Hematopoietic multipotent progenitor cell treated with erythropoietin and hydrocortisone succinate and interleukin-3 and kit ligand, for 15 days (in vitro differentiated cells): ENCODE measurements around the gene GJC3.
"Not testable (repeated sequence)": the region's sequence is repeated elsewhere in the genome, so short reads cannot be mapped to it uniquely, and the experiment has no call there.

ENCODE experiments used
- DNase-seq: peaks from one replicate; pipeline ENCODE4 v3.0.0-alpha.2; 2015; ENCODE audit warnings: low spot score

Gene GJC3, protein sequence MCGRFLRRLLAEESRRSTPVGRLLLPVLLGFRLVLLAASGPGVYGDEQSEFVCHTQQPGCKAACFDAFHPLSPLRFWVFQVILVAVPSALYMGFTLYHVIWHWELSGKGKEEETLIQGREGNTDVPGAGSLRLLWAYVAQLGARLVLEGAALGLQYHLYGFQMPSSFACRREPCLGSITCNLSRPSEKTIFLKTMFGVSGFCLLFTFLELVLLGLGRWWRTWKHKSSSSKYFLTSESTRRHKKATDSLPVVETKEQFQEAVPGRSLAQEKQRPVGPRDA

GRCh38 chr7:99928994-99929729 is at the start of gene GJC3:
Gene GJC3, minus strand, starts transcription at chr7:99929620. Its CDS starts 0 bp downstream, at chr7:99929620.
- DNase-seq: no peak

DNA sequence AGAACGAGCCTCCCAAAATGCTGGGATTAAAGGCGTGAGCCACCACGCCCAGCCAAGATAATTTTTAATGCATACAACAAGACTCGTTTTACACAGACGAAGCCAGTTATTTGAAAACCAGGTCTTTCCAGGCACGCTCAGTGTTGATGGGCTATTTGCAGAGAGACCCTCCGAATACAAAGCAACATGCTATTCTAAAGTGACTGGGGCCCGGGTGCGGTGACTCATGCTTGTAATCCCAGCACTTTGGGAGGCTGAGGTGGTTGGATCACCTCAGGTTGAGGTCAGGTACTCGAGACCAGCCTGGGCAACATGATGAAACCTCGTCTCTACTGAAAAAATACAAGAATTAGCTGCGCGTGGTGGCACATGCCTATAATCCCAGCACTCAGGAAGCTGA is 47.2 kb upstream of the GJC3 start:
- no peak for DNase-seq

GRCh38 chr7:99975782-99976521 is 46.5 kb upstream of the GJC3 start, which contains the start of gene AZGP1:
Gene AZGP1, minus strand, starts transcription at chr7:99976031. Its CDS starts 11 bp downstream, at chr7:99976020.
- DNase-seq: no peak

- no peak for DNase-seq
Measured at GRCh38 chr7:99974681-99975080, 45.3 kb upstream of the GJC3 start.

DNA sequence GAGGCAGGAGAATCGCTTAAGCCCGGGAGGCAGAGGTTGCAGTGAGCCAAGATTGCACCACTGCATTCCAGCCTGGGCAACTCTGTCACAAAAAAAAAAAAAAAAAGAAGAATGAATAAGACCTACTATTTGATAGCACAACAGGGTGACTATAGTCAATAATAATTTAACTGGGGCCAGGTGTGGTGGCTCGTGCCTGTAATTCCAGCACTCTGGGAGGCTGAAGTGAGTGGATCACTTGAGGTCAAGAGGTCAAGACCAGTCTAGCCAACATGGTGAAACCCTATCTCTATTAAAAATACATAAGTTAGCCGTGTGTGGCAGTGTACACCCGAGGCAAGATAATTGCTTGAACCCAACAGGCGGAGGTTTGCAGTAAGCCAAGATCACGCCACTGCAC is 44.4 kb upstream of the GJC3 start:
- DNase-seq: not testable (repeated sequence)

DNA sequence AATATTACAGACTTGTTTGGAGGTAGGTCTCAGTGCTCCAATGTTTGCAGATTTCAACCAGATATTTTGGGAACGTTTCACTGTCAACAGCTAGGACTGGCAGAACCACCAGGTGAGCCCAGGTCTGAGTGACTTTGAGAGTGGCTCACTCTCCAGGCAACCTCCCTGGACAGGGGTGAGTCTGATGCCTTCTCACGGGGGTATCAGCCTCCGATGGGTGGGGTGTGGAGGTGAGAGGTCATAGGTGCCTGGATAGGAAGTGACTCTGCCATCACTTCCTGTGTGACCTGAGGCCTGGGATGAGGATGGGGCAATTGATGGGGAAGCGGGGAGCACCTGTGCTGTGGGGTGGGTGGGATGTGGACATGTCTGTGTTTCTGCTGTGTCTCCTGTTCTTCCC is 41.8 kb upstream of the GJC3 start:
- DNase-seq: no peak

- DNase-seq: not testable (repeated sequence)
Measured at GRCh38 chr7:99969813-99970212, 40.4 kb upstream of the GJC3 start.

DNA sequence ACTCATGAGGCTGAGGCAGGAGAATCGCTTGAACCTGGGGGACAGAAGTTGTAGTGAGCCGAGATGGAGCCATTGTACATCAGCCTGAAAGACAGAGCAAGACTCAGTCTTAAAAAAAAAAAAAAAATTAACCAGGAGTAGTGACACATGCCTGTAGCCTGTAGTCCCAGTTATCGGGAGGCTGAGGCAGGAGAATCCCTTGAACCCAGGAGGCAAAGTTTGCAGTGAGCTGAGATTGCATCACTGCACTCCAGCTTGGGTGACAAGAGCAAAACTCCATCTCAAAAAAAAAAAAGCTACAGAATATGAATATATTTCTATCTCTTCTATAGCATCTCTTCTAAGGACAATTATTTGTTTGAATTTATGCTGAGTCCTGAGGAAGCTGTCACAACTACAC is 39.9 kb upstream of the GJC3 start:
- no peak for DNase-seq

- DNase-seq: no peak
Measured at GRCh38 chr7:99958564-99959227, 29.3 kb upstream of the GJC3 start.

DNA sequence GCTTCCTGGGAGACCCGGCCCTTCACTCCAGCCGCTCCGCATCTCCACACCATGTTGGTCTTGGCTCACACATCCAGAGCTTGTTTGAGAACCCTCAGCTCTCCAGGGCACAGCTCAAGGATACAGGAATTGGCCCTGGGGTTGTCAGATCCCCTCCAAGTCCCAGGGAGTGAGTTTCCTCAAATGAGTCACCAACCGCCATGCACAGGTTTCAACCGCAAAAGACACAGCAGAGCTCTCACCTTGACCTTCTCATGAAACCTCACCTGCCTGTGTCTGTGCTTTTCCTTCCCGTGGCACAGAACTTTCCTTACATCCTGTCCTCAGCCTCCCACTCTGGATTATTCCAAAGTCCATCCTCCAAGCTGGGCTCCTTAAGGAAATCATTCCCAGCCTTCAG is 25.8 kb upstream of the GJC3 start:
- no peak for DNase-seq

DNA sequence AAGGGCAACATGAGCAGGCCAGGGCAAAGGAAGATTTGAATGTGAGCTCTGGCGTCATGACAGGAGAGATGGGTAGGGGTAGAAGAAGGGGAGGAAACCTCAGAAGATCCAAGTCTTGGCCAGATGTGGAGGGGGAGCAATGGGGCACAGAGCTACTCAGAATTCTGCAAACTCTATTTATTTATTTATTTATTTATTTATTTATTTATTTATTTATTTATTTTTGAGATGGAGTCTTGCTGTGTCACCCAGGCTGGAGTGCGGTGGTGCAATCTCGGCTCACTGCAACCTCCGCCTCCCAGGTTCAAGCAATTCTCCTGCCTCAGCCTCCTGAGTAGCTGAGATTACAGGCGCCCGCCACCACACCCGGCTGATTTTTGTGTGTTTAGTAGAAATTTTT is 25.2 kb upstream of the GJC3 start:
- DNase-seq: not testable (repeated sequence)

GRCh38 chr7:99953649-99954048 is 24.2 kb upstream of the GJC3 start:
- no peak for DNase-seq

- DNase-seq: not testable (repeated sequence)
Measured at GRCh38 chr7:99952649-99953048, 23.2 kb upstream of the GJC3 start.

- DNase-seq: not testable (repeated sequence)
Measured at GRCh38 chr7:99950819-99951218, 21.4 kb upstream of the GJC3 start.

- DNase-seq: peak; percentile 8
Measured at GRCh38 chr7:99949645-99950228, 20.3 kb upstream of the GJC3 start.

- no peak for DNase-seq
Measured at GRCh38 chr7:99947608-99948007, 18.2 kb upstream of the GJC3 start.

DNA sequence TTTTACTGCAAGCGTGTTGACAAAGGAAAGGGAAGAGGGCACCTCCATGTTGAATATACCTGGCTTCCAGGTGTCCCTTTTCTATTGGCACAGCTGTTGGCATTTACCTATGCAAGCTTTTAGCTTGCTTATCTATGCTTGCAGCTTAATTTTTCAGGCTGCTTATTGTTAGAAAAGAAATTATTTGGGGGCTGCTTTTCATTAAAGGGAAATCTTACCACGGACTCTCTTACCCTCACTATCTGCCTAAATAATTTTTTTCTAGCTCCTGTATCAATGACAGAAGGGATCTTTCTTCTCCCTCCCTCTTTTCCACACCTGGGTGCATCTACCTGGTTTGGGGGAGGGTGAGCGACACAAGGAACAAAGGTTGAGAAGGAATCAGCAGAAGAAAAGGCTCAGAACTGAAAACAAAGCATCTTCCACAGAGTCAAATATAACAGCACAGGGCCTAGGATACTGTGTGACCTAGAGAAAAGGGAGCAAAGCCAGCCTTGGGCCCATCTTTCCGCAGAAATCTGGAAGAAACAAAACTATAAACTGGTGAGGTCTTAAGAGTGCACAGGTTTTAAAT is 15.2 kb upstream of the GJC3 start:
- no peak for DNase-seq

DNA sequence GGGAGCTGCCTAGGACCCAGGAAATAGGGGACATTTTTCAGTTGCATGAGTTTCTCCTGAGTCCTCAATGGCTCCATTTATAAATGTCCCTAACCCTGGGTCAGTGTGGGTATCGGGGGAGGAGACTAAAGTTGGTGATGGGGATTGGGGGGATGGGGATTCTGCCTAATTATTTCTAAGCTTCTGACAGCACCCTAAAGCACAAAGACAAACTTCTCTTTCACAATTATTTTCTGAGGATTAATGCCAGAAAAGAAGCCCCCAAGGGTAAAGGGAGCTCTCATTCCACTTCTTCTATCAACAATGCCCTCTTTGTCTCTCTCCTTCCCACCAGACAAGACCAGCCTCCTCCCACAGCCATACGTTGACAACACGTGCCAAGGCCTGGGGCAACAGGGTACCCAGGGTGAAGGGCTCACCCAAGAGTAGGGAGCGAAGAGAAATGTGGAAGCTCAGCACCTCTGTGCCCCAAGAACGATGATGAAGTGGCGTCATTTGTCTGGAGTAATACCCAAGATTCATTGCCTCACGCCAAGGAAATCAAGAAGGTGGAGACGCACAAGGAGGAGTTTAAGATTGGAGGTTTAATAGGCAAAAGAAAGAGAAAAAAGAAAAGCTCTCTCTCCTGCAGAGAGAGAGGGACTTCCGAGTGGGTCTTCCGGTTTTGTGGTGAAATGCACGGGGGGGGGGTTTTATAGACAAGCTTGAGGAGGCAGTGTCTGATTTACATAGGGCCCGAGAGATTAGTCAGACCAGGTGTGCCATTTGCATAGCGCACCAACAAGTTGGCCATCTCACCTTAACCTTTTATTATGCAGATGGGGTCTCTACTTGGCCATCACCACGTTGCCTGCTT is 14.4 kb upstream of the GJC3 start:
- no peak for DNase-seq

DNA sequence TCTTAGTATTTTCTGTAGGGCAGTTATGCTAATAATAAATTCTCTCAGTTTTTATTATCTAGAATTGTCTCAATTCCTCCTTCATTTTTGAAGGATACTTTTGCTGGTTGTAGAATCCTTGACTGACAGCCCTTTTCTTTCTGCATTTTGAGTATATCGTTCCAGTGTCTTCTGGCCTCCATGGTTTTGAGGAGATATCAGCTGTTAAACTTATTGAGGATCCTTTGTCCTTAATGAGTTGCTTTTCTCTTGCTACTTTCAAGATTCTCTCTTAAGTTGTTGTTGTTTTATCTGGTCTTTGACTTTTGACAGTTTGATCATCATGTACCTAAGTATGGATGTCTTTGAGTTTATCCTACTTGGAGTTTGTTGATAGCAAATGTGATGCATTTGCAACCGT is 8.9 kb upstream of the GJC3 start:
- no peak for DNase-seq

- DNase-seq: not testable (repeated sequence)
Measured at GRCh38 chr7:99935009-99935408, 5.6 kb upstream of the GJC3 start.

GRCh38 chr7:99930376-99930775 is 956 bp upstream of the GJC3 start:
- DNase-seq: no peak
